ENCODE data around the gene GPR18.
"Not testable (repeated sequence)": the region's sequence is repeated elsewhere in the genome, so short reads cannot be mapped to it uniquely, and the experiment has no call there.

Gene GPR18

GRCh38 chr13:99227331-99227900 is 30.8 kb downstream of the GPR18 start:
- no peak for DNase-seq

GRCh38 chr13:99226513-99226912 is 31.7 kb downstream of the GPR18 start:
- no peak for DNase-seq

- DNase-seq: no peak
These were observed 33.1 kb downstream of the GPR18 start for GRCh38 chr13:99225078-99225477.

- DNase-seq: no peak
These were observed 34.2 kb downstream of the GPR18 start for GRCh38 chr13:99224021-99224420.

- DNase-seq: no peak
These were observed 34.6 kb downstream of the GPR18 start for GRCh38 chr13:99223587-99223986.

- DNase-seq: no peak
These were observed 36.5 kb downstream of the GPR18 start for GRCh38 chr13:99221567-99222239.

GRCh38 chr13:99220199-99220935 is 37.8 kb downstream of the GPR18 start:
- no peak for DNase-seq

- no peak for DNase-seq
These were observed 39.2 kb downstream of the GPR18 start for GRCh38 chr13:99218969-99219368.

GRCh38 chr13:99218545-99218944 is 39.6 kb downstream of the GPR18 start:
- no peak for DNase-seq

- DNase-seq: no peak
These were observed 40.1 kb downstream of the GPR18 start for GRCh38 chr13:99218126-99218525.

- DNase-seq: no peak
These were observed 40.6 kb downstream of the GPR18 start for GRCh38 chr13:99217461-99218110.

- no peak for DNase-seq
These were observed 42.9 kb downstream of the GPR18 start for GRCh38 chr13:99215184-99215830.

GRCh38 chr13:99214731-99215130 is 43.4 kb downstream of the GPR18 start:
- no peak for DNase-seq

- DNase-seq: no peak
These were observed 43.9 kb downstream of the GPR18 start for GRCh38 chr13:99214232-99214631.

- no peak for DNase-seq
These were observed 46.7 kb downstream of the GPR18 start for GRCh38 chr13:99211421-99212035.

- not testable (repeated sequence) for DNase-seq
These were observed 47.6 kb downstream of the GPR18 start for GRCh38 chr13:99210627-99211026.

- DNase-seq: no peak
These were observed 49.2 kb downstream of the GPR18 start for GRCh38 chr13:99208845-99209527.

- no peak for DNase-seq
These were observed 50.0 kb downstream of the GPR18 start for GRCh38 chr13:99208185-99208584.

GRCh38 chr13:99207511-99207910 is 50.7 kb downstream of the GPR18 start:
- no peak for DNase-seq

- no peak for DNase-seq
These were observed 51.3 kb downstream of the GPR18 start for GRCh38 chr13:99206873-99207272.

GRCh38 chr13:99206226-99206625 is 52.0 kb downstream of the GPR18 start:
- DNase-seq: no peak

GRCh38 chr13:99205621-99206220 is 52.5 kb downstream of the GPR18 start:
- DNase-seq: no peak
